Measurements from ENCODE around the gene TMPRSS13. TPM values are rescaled to one million over a fixed set of nuclear protein-coding genes. Genes with fewer than 3 reads are reported as not detected.

Gene TMPRSS13
- total RNA-seq, 2 experiments from 2014 or later, result 0.79 to 1.1 TPM

- Histone ChIP-seq H4K20me1 (ENCODE audit: insufficient read depth, low read length) (no peaks in the 10 kb centered on the region), H2AFZ (ENCODE audit: low read length) (no peak overlapping the region), H3K36me3 (ENCODE audit: insufficient read depth, low read length) (no peaks in the 10 kb centered on the region), H3K4me2 (ENCODE audit: low read length) (no peak overlapping the region), H3K9me2 (ENCODE audit: insufficient read depth, low read length) (no peaks in the 10 kb centered on the region), H3K9me3 (ENCODE audit: low read length) (no peaks in the 10 kb centered on the region), H3K4me3 (ENCODE audit: low read depth, low read length, poor library complexity, severe bottlenecking) (no peak overlapping the region), H3K4me1 (ENCODE audit: insufficient read depth, low read length, poor library complexity, severe bottlenecking) (no peaks in the 10 kb centered on the region), H3K27ac (ENCODE audit: low read depth, low read length, poor library complexity, severe bottlenecking) (no peak overlapping the region), H3K79me2 (ENCODE audit: insufficient read depth, low read depth, low read length) (no peaks in the 10 kb centered on the region)
- POLR2A ChIA-PET, result no interaction called here
- BruUV-seq (replicated peaks), result no TSS peak
- TF ChIP-seq, protein P1, sequence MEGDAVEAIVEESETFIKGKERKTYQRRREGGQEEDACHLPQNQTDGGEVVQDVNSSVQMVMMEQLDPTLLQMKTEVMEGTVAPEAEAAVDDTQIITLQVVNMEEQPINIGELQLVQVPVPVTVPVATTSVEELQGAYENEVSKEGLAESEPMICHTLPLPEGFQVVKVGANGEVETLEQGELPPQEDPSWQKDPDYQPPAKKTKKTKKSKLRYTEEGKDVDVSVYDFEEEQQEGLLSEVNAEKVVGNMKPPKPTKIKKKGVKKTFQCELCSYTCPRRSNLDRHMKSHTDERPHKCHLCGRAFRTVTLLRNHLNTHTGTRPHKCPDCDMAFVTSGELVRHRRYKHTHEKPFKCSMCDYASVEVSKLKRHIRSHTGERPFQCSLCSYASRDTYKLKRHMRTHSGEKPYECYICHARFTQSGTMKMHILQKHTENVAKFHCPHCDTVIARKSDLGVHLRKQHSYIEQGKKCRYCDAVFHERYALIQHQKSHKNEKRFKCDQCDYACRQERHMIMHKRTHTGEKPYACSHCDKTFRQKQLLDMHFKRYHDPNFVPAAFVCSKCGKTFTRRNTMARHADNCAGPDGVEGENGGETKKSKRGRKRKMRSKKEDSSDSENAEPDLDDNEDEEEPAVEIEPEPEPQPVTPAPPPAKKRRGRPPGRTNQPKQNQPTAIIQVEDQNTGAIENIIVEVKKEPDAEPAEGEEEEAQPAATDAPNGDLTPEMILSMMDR (conservative IDR thresholded peaks at IDR 0.05; ENCODE audit: low read length), result no peak
- no peak for TF ChIP-seq EZH2phosphoT487 (IDR thresholded peaks at IDR 0.05; ENCODE audit: borderline replicate concordance, low read depth, low read length)
- intact Hi-C loops (cut with micrococcal nuclease; ENCODE audit: unreplicated experiment), result no loop called here
- no peak for DNase-seq (ENCODE audit: low spot score)
- CTCF ChIA-PET (ENCODE audit: unreplicated experiment), result no interaction called here
Measured at GRCh38 chr11:117917591-117918151, 11.5 kb downstream of the TMPRSS13 start.

- Histone ChIP-seq H3K4me2 (ENCODE audit: low read length) (no peak overlapping the region), H3K9me3 (ENCODE audit: low read length) (no peaks in the 10 kb centered on the region), H2AFZ (ENCODE audit: low read length) (no peak overlapping the region), H4K20me1 (ENCODE audit: insufficient read depth, low read length) (no peaks in the 10 kb centered on the region), H3K9me2 (ENCODE audit: insufficient read depth, low read length) (no peaks in the 10 kb centered on the region), H3K36me3 (ENCODE audit: insufficient read depth, low read length) (no peaks in the 10 kb centered on the region), H3K79me2 (ENCODE audit: insufficient read depth, low read depth, low read length) (no peaks in the 10 kb centered on the region), H3K4me3 (ENCODE audit: low read depth, low read length, poor library complexity, severe bottlenecking) (no peak overlapping the region), H3K27ac (ENCODE audit: low read depth, low read length, poor library complexity, severe bottlenecking) (no peak overlapping the region), H3K4me1 (ENCODE audit: insufficient read depth, low read length, poor library complexity, severe bottlenecking) (no peaks in the 10 kb centered on the region)
- intact Hi-C loops (cut with micrococcal nuclease; ENCODE audit: unreplicated experiment), result no loop called here
- TF ChIP-seq, protein P1 (conservative IDR thresholded peaks at IDR 0.05; ENCODE audit: low read length), result no peak
- no peak for TF ChIP-seq EZH2phosphoT487 (IDR thresholded peaks at IDR 0.05; ENCODE audit: borderline replicate concordance, low read depth, low read length)
- ChIA-PET POLR2A (no interaction called here), CTCF (ENCODE audit: unreplicated experiment) (no interaction called here)
- DNase-seq (ENCODE audit: low spot score), result no peak
- BruUV-seq (replicated peaks), result no TSS peak
Measured at GRCh38 chr11:117916956-117917355, 12.2 kb downstream of the TMPRSS13 start.

DNA sequence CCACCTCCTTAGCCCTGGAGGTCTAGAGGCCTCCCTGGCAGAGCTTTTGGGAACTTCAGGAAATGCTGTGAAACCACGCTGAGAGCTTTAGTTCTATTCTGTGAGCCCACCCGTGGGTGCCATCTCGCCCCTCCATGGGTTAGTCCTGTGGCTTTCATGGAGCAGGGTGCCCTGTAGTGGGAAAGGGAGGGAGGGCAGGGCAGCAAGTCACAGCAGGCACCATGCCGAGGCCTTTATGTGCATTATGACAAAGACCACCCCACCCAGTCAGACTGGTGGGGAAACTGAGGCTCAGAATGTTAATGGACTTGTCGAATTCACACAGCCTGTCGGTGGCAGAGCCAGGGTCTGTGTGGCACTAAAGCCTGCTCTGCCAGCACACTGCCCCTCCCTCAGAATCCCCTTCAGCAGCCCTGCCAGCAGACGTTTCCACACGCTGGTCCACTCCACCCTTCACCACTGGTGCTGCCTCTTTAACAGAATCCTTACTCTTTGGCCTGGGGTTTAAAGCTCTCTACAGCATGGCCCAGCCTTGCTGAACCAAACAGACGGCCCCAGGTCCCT, 13.4 kb downstream of the TMPRSS13 start:
- TF ChIP-seq EZH2phosphoT487 (IDR thresholded peaks at IDR 0.05; ENCODE audit: borderline replicate concordance, low read depth, low read length), result no peak
- TF ChIP-seq, protein P1 (conservative IDR thresholded peaks at IDR 0.05; ENCODE audit: low read length), result no peak
- H4K20me1 ChIP-seq (ENCODE audit: insufficient read depth, low read length), result no peaks in the 10 kb centered on the region
- no TSS peak for BruUV-seq (replicated peaks)
- no peak overlapping the region for H3K4me3 ChIP-seq (ENCODE audit: low read depth, low read length, poor library complexity, severe bottlenecking)
- no peaks in the 10 kb centered on the region for H3K79me2 ChIP-seq (ENCODE audit: insufficient read depth, low read depth, low read length)
- no peaks in the 10 kb centered on the region for H3K4me1 ChIP-seq (ENCODE audit: insufficient read depth, low read length, poor library complexity, severe bottlenecking)
- no peak overlapping the region for H3K27ac ChIP-seq (ENCODE audit: low read depth, low read length, poor library complexity, severe bottlenecking)
- no peak overlapping the region for H3K4me2 ChIP-seq (ENCODE audit: low read length)
- H2AFZ ChIP-seq (ENCODE audit: low read length), result no peak overlapping the region
- H3K9me3 ChIP-seq (ENCODE audit: low read length), result no peaks in the 10 kb centered on the region
- CTCF ChIA-PET (ENCODE audit: unreplicated experiment), result no interaction called here
- no peaks in the 10 kb centered on the region for H3K9me2 ChIP-seq (ENCODE audit: insufficient read depth, low read length)
- no peaks in the 10 kb centered on the region for H3K36me3 ChIP-seq (ENCODE audit: insufficient read depth, low read length)
- no peak for DNase-seq (ENCODE audit: low spot score)
- intact Hi-C loops (cut with micrococcal nuclease; ENCODE audit: unreplicated experiment), result no loop called here
- POLR2A ChIA-PET, result no interaction called here

All from OCI-LY7 (cell line).